T-helper 22 cell (primary cell): Measurements from ENCODE around the gene GLB1L2.

Experiments used
- DNase-seq: peaks from one replicate; pipeline ENCODE4 v3.0.0-alpha.2; 2020; ENCODE audit warnings: low read depth

The GLB1L2 gene

DNA sequence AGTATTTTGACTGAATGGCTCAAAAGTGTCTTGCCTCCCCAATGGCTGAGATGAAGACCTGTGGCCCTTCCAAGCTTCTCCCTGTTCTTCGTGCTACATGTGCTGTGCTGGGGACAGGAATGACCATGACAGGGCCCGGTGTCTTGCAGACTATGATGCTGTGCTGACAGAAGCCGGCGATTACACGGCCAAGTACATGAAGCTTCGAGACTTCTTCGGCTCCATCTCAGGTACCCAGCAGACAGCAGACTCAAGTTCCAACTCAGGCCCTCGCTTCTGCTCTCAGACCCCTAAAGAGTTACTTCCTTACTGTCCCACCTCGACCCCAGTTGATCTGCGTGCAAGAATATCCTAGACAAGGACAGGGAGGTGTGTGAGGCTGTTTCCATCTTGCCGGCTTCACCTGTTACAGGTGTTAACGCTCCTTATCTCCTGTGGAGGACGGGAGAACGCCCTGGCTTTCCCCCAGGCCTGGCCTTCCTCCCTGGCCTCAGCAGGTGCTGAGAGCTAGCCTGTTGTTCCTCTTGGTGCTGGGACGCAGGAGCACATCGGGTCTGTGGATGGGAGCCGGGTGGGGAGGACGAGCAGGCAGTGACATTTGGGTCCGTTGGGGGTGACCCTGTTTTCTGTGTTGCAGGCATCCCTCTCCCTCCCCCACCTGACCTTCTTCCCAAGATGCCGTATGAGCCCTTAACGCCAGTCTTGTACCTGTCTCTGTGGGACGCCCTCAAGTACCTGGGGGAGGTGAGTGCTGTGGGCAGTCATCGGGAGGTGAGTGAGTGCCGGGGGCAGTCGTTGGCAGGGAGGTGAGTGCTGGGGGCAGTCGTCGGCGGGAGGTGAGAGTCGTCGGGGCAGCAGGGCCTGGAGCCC is 38.1 kb downstream of the GLB1L2 start:
- DNase-seq = no peak

DNA sequence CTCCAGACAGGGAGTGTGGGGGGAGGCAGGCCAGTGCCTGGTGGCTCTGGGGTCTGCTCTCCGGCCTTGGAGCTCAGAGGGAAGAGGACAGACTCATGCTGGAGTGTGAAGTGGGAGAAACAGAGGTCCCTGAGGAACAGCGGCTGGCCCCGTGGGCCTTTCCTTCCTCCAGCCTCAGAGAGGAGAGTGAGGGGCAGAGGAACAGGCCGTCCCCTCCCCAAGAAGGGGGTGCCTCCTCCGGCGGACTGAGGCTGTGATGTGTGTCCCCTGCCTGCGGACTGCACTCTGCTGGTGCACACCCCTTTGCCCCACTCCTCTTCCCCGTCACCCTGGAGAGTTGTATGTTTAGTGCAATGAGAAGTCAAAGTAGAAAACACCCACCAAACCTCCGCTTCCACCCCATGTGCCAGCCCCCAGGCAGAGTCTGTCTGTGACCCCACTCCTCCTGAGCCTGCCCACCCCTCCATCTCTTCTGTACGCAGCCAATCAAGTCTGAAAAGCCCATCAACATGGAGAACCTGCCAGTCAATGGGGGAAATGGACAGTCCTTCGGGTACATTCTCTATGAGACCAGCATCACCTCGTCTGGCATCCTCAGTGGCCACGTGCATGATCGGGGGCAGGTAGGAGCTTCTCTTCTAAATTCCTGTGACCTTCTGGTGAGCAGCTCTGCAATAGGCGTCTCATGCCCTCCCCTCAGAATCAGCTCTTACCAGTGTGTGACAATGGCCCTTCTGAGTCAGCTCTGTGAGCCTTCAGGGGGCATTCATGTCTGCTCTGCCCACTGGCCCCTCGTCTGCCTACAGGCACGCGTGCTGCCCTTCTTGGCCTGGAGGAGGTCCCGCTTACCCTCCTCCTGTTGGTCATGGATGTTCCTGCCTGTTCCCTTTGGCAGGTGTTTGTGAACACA is 39.0 kb downstream of the GLB1L2 start:
- no peak for DNase-seq

DNA sequence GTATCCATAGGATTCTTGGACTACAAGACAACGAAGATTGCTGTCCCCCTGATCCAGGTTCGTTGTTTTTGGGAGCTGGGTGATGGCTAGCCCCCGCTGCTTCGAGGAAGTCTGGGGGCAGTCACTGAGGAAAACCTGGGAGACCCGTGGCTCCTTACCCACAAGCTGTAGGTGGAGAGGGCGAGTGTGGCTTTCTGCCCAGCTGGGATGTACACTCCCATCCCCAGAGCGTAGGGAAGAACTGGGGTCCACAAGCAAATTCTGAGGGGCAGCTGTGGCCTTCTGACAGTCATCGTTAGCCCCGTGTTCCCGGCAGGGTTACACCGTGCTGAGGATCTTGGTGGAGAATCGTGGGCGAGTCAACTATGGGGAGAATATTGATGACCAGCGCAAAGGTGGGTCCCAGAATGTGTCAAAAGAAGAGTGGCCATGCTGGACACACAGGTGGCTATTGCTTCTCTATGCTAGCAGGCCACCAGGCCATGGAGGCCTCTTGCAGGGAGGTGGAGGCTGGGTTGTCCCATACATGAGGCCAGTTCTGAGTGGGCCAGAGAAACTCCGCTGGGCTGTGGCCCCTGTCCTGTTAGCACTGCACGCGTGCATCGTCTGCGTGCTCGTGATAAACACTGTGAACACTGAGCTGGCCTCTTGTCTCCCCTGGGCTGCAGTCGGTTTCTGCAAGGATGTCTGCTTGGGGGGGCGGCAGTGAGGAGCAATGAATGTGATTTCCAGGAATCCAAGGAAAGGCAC is 39.8 kb downstream of the GLB1L2 start:
- no peak for DNase-seq

DNA sequence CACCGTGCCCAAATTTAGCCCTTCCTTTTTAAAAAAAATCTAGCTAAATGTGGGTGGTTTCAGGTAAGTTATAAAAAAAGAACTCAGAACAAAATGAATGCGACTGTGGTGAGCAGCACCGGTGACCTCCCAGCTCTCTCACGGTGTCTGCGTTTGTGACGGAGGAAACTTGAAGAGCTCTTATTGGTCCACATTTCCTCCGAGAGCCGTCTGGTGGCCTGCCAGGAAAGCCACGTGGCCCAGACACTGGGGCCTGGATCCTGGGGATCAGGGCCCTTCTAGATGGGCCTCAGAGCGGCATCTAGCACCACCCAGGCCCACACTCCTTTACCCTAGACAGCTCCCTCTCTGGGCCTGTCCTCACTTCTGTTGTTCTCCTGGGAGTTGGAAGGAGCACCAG is 40.7 kb downstream of the GLB1L2 start:
- no peak for DNase-seq

DNA sequence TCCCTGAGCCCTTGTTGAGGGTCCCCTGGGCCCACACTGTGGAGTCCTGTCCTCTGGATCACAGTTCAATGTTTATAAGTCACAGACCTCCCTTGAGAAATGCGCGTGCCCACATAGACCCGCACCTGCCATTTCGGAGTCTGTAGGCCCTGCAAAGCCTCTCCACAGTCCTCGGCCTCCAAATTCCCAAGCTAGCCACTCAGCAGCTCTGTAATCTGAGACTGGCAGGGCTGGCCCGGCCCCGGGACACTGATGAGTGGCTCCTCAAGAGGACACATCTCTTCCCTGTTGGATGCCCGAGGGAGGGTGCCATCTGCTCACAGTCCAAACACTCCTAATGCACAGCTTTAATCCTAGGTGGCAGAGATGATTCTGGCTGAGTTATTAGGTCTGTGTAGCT is 41.2 kb downstream of the GLB1L2 start:
- no peak for DNase-seq

DNA sequence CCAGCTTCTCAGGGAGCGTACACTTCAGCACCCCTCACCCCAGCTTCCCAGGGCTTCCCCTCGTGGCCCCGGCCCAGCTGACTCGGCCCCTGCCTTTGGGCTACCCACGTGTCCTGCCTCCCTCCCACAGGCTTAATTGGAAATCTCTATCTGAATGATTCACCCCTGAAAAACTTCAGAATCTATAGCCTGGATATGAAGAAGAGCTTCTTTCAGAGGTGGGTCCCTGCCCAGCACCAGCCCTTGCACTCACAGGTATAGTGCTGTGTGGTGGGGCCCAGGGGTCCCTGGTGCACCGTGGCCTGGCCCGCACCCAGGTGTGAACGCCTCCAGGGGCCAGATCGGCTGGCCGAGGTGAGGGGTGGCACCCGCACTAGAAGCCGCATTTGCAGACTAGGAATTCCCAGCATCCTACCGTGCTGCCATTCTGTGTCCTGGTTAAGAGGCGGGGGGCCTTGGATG is 41.8 kb downstream of the GLB1L2 start:
- DNase-seq = no peak

DNA sequence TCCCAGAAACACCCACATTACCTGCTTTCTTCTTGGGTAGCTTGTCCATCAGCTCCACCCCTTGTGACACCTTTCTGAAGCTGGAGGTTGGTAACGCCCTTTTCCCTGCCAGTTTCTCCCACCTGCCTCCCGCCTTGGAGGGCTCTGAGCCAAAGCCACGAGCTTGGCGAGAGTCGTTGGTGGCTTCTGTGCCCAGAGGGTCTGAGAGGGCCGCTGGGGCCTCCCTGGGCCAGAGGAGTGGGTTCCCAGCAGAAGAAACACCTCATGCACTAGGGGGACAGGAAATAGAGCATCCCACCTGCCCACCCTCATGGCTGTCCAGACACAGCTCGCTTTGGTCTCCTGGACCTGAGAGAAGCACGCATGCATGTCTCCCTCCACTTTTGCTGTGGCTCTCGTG is 42.4 kb downstream of the GLB1L2 start:
- DNase-seq = no peak

DNA sequence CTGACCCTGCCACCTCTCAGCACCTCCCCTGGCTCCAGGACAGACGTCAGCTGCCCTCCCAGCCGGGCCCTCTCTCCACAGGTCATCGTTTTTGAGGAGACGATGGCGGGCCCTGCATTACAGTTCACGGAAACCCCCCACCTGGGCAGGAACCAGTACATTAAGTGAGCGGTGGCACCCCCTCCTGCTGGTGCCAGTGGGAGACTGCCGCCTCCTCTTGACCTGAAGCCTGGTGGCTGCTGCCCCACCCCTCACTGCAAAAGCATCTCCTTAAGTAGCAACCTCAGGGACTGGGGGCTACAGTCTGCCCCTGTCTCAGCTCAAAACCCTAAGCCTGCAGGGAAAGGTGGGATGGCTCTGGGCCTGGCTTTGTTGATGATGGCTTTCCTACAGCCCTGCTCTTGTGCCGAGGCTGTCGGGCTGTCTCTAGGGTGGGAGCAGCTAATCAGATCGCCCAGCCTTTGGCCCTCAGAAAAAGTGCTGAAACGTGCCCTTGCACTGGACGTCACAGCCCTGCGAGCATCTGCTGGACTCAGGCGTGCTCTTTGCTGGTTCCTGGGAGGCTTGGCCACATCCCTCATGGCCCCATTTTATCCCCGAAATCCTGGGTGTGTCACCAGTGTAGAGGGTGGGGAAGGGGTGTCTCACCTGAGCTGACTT is 43.2 kb downstream of the GLB1L2 start:
- no peak for DNase-seq

DNA sequence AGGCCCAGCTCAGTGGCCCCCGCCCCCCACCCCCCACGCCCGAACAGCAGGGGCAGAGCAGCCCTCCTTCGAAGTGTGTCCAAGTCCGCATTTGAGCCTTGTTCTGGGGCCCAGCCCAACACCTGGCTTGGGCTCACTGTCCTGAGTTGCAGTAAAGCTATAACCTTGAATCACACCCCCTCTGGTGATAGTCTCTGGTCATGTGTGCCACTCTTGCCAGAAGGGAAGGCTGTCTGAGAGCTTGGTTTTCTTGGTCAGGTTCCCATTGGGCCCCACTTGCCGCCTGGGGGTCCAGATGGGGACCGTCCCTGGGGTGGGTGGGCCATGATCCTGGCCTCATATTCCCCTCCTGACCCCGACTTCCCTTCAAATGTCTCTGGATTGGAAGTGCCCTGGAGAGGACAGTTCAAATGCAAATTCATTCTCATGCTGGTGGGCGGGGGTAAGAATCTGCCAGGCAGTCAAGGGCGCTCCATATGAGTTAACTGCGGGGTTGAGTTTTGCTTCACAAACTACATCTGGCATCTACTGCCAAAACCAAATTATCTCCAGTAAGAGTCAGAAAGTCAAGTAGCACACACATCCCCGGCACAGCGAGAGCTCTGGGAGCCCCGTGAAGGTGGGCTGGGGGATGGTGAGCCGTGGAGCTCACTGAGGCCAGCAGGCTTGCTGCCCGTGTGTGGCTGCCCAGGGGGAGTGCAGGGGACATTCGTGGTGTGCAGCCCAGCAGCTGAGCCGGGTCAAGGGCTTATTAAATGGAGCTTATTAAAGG is 44.5 kb downstream of the GLB1L2 start:
- no peak for DNase-seq

DNA sequence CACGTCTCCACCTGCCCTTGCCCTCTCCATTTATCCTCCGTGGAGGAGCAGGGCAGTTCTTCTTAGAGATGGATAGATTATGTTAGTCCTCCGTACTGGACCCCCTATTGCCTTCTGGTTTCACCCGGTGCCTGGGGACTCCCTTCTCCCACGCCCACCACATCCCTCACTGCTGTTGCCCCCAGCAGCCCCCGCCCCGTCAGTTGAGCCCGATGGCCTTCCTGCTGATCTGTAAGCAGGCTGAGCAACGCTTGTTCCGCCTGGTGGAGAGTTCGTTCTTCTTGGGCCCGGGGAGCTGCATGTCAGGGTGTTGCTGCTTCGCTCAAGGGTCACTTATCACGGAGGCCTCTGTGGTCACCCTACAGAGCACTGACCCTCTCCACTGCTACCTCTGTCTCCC is 46.1 kb downstream of the GLB1L2 start:
- DNase-seq = no peak

DNA sequence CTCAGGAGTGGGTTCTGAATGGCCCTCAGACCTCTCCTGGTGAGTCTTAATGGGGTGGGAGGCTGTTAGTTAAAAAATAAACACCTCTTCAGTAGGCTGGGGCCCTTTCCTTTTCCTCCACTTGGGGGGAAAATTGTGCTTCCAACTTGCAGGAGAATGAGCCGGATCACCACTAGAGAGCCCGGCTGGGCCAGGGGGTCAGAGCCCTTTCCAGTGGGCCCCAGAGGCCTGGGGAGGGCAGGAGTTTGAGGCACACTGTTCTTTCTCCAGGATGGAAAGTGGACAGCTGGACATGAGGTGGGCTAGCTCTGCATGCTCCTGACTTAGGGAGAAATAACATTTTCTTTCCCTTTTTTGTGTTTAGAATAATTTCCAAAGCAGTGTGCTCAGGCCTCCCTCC is 47.5 kb downstream of the GLB1L2 start:
- no peak for DNase-seq

DNA sequence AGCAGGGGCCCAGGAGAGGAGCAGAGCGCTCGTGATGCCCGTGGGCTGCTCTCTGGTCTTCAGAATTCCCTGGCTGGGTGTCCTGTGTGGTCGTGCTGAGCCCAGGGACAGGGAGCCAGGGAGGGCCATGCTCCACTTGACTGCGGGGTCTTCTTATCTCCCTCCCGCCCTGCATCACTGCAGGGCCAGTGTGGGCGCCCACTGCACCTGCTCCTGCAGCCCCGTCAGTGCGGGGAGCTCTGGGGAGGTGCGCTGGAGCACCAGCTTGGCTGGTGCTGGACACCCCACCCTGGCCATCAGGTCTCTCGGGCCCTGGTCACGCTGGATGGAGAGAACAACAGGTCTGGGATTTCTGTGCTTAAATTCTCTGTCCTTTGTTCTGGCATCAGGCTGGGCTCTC is 48.4 kb downstream of the GLB1L2 start:
- no peak for DNase-seq

DNA sequence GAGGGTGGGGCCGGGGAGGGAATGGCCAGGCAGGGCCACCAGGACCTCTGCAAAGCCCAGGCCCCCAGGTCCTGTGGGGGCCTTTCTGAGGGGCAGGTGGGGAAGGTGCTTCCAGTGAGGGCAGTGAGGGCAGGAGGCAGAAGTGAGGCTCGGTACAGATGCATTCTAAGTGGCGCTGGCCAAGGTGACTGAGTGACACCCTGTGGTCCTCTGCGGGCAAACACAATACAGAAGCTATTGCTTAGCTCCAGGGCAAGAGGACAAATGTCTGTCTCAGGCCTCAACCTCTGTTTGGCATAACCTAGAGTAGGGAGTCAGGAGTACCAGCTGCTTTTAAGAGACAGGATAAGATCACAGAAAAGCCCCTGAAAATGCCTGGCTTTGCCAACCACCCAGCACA is 49.0 kb downstream of the GLB1L2 start:
- no peak for DNase-seq

DNA sequence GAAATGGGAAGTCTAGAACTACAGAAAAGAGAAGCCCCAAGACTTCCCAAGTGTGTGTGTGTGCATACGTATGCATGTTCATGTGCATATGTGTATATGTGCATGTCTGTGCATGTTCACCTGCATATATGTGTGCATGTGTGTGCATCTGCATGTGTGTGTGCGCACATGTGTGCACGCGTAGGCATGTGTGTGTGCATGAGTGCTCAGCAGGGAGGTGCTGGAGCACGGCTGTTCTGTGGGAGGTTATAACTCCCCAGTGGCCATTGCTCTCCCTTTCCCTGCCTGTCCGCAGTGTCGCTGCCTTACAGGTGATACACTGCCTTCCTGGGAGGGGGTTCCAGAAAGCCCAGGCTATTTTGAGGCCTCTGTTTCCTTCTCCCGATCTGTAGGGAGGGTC is 50.5 kb downstream of the GLB1L2 start:
- no peak for DNase-seq

DNA sequence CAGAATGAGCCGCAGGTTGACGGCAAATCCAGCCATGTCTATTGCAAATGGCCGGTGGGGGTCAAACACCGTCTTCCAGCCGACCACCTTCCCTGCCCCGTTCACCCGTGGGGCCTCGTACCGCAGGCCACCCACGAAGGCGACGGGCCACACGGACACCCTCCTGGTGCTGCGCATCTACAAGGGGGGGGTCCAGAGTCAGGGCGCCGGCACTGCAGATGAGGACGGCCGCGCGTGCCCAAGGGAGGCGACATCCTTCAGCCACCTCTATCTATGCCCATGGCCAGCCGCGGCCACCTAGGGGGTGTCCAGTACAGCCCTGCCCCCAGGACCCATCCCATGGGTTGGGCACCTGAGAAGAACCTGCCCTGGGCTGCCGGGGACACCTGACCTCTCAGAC is 51.0 kb downstream of the GLB1L2 start:
- DNase-seq = no peak

DNA sequence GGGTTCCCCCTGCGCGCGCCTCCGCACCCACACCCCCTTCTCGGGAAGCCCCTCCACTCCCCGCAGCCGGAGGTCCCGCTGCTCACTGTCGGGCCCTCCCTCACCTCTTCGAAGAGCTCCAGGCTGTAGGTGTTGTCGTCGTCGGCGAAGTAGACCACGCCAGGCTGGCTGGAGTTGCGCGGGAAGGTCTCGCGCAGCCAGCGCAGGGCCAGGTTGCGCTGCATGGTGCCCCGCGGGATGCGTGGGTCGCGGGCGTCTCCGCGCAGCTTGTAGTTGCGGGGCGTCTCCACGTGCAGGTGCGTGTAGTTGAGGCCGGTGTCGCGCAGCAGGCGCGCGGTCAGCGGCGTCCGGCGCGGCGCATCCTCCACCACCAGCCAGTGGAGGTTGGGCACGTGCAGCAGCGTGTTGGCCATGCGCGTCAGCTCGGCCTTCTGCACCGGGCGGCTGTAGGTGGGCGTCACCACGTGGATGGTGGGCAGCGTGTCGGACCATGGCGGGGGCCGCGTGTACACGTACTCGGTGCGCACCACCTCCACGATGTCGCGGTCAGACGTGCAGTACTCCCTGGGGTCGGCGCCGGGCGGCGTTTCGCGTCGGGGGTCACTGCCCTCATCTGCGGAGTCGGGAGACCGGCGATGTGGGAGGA is 51.9 kb downstream of the GLB1L2 start:
- DNase-seq = no peak

DNA sequence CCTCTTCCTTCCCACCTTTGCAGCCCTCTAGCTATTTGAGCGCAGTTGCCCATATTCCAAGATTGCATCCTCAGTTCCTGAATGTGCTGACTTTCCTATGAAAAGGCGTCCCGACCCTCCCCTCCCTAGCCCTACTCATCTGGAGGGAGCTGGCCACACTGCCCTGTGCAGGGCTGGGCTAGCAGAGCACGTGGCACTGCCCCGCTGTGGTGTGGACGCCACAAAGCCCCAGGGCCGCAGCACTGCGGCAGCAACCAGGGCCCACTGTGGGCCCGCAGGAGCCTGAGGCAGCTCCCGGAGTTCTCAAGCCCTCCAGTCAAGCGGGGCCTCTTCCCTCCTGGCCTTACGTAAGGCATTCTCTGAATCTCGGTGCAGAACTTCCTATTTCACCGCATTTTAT is 52.6 kb downstream of the GLB1L2 start:
- no peak for DNase-seq

DNA sequence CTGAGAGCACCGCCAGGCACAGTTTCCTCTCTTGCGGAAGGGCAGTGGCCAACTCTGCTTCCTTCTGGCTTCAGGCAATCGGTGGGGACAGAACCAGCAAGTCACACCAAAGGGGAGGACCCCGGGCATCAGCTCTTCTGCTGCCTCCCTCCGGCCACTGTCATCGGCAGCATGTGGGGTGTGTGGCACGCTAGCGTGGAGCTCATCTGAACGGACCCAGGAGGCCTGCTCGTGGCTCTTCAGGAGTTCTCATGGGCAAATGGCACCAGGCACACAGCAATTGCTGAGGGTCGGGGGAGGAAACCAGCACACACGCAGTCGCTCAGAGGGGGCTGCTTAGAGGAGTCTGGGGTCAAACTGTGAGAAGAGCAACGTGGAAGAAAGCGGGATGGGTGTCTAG is 53.4 kb downstream of the GLB1L2 start:
- DNase-seq = no peak

DNA sequence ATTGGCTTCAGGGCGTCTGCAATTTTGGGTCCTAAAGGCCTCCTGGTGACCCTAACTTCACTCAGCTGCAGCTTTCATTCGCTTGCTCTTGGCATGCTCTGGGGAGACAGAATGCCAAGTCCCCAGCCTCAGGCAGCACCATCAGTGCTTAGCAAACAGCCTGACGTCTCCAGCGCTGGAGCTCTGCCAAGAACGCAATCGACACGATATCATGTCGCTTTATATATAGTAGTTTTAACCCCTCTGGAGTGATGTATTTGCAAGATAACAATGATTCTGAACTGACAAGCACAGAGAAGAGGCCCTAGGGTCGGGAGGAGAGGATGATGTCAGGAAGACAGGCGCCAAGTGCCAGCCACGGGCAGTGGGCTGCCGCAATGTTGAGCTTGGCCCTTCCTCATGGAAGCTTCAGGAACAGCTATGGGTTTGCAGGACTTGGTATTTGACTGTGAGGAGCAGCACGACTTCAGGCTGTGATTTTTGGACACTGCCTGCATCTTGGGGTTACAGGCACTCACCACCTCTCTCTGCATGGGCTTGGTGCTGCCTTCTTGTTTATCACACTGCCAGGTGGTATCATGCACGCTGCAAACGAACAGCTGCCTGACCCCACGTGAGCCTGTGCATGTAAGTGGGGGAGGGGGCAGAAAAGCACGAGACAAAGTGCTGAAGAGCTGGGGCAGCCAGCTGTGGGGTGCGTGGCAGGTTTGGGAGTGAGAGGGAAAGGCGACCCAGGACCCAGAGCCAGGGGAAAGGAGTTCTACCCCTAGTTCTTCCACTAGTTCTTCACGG is 54.2 kb downstream of the GLB1L2 start:
- no peak for DNase-seq

DNA sequence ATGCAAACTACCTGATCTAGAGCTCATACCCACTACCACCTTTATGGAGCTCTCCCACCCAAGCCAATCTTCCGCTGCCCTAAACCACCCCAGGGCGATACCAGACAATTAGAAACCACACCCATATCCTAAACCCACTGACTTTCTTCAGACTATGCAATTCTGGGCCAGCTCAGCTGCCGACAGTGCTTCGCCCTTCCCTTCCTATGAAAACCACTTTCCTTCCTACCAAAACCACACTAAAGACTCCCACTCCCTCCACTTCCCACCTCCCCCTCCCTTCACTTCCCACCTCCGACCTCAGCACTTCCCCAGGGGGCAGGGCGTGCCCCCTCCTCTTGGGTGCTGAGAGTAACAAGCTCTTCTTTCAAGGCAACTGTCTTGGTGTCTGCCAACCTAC is 55.2 kb downstream of the GLB1L2 start:
- DNase-seq = no peak
